AG08396 (cell line): ENCODE data around the gene BLVRB.
"Not testable (repeated sequence)": the region's sequence is repeated elsewhere in the genome, so short reads cannot be mapped to it uniquely, and the experiment has no call there.

Experiments used
- DNase-seq: peaks from one replicate; pipeline ENCODE4 v3.0.0; 2012; ENCODE audit warnings: low spot score, mixed read lengths

Gene BLVRB

DNA sequence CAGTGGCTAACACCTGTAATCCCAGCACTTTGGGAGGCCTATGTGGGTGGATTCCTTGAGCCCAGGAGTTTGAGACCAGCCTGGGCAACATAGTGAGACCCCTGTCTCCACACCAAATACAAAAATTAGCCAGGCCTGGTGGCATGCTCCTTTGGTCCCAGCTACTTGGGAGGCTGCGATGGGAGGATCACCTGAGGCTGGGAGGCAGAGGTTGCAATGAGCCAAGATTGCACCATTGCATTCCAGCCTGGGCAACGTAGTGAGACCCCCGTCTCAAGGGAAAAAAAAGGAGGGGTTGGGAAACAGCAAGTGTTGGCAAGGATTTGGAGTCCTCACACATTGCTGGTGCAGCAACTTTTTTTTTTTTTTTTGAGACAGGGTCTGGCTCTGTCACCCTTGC lies 20.5 kb upstream of the BLVRB start:
- DNase-seq: no peak

DNA sequence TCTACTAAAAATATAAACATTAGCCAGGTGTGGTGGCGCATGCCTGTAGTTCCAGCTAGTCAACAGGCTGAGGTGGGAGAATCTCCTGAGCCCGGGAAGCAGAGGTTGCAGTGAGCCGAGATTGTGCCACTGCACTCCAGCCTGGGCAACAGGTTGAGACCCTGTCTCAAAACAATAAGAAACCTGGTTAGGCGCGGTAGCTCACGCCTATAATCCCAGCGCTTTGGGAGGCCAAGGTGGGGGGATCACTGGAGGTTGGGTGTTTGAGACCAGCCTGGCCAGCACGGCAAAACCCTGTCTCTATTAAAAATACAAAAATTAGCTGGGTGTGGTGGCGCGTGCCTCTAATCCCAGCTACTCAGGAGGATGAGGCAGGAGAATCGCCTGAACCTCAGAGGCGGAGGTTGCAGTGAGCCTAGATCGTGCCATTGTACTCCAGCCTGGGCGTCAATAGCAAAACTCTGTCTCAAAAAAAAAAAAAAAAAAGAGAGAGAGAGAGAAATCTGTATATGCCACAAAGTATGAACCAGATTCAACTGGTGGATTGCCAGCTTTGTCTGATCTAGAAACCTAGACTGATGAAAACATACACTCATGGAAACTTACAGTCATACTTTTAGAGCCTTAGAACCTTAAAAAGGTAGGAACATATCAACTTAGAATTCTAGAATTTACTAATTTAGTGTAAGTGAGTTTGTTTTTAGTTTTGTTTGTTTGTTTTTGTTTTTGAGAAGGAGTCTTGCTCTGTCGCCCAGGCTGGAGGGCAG lies 10.5 kb upstream of the BLVRB start:
- not testable (repeated sequence) for DNase-seq

DNA sequence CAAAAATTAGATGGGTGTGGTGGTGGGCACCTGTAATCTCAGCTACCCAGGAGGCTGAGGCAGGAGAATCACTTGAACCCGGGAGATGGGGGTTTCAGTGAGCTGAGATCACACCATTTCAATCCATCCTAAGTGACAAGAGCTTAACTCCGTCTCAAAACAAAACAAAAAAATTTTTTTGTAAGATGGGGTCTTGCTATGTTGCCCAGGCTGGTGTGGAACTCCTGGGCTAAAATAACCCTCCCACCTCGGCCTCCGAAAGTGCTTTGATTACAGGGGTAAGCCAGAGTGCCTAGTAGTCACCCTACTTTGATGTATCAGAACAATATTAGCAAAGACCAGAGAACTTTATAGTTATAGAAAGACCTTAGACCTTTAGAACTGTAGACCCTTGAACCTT lies 9.2 kb upstream of the BLVRB start:
- DNase-seq: no peak

DNA sequence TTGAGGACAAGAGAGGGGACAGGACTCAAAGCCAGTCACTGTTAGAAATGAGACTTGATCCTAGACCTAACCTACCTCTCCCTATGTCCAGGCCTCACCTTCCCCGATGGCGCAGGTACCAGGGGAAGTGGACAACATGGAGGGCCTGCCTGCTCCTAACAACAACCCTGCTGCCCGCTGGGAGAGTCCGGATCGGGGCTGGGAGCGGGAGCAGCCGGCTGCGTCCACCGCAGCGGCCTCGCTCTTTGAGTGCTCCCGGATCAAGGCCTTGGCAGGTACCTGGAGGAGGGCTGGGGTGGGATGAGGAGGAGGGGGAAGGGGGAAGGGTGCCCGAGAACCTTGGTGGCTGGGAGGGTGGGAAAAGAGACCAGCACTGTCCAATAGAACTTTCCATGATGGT lies 7.0 kb upstream of the BLVRB start:
- DNase-seq: no peak

DNA sequence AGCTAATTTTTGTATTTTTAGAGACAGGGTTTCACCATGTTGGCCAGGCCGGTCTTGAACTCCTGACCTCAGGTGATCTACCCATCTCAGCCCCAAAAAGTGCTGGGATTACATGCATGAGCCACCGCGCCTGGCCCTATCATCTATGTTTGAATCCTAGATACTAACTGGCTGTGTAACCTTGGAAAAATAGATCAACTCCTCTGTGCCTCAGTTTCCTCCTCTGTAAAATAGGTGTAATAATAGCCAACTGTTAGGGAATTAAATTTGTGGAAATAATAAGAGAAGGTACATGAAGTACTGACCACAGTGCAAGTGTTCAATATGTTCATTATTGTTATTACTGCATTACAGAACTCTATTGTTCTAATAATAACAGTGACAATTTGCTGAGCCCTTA lies 5.6 kb upstream of the BLVRB start:
- no peak for DNase-seq

DNA sequence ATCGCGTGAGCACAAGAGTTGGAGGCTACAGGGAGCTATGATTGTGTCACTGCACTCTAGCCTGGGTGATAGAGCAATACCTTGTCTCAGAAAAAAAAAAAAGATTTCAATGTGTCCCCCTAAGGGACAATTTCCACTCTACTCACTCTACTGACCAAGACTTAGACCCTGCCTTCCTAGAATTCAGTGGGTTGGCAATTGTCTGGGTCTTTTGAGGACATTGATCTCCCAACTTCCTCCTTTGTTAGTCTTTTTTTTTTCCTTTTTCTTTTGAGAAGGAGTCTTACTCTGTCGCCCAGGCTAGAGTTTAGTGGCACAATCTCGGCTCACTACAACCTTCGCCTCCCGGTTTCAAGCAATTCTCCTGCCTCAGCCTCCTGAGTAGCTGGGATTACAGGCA lies 3.5 kb upstream of the BLVRB start:
- no peak for DNase-seq

DNA sequence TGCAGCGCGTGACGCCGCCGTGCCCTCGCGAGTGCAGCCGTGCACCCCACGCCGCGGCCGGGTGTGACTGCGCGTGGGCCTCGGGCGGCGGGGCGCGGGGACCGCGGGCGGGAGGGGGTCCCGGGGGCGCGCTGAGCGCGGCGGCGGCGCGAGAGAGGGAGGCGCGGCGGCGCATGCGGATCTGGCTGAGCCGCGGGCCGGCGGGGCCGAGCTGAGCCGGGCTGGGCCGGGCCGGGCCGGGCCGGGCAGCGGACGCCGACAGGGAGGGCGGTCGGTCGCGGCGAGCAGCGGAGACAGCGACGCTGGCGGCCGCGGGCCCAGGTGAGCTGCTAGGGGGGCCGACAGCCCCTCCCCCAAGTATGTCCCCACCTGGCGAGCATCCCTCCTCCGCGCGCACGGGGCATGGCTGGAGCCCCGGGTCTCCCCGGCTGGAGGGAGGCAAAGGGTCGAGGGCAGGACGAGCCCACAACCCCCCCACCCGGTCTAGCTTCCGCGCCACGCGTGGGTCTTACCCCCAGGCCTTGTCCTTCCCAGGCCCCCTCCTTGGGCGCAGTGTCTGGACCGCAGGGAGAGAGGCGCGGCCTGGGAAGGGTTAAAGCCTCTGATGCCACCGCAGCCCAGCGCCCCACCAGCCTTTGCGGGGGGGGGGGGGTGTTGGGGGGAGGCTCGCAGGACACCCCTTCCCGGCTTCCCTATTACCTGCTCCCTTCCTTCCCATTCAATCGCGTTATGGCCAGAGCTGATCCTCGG lies 1.6 kb upstream of the BLVRB start, which contains the start of gene SPTBN4:
Gene SPTBN4, plus strand, starts transcription at position 17 of the 750 bp plus-strand sequence. CDS start 5,621 bp downstream, outside the sequence.
- DNase-seq: peak; percentile 51

DNA sequence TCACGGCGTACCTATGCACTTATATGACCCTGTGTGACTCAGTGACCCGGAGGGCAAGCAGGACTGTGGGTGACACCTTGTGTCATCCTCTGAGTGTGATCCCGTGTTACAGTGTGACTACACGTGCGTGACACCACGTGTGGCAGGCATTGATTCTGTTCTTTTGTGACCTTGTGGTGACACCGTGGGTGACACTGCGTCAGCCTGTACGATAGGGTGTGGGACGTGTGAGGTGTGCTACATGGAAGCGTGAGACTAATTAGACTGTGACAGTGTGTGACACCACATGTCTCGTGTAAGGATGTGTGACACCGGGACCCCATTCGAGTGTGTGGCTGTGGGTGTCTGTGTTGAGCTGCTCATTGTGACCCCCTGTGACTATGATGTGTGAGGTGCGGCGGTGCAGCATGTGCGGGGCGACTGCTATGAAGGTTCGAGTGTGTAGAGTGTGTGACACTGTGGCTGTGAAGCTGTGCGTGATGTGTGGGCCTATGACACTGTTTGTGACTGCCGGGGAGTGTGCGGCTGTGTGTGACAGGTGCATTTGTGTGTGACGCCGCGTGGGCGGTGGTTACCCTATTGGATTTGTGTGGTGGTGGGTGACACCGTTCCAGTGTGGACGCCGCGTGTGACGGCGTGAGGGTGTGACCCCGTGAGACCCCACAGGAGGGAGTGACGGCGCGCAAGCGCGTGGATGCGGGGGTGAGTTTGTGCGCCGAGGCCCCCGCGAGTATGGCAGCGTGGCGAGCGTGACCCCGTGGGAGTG lies 857 bp upstream of the BLVRB start:
- no peak for DNase-seq

DNA sequence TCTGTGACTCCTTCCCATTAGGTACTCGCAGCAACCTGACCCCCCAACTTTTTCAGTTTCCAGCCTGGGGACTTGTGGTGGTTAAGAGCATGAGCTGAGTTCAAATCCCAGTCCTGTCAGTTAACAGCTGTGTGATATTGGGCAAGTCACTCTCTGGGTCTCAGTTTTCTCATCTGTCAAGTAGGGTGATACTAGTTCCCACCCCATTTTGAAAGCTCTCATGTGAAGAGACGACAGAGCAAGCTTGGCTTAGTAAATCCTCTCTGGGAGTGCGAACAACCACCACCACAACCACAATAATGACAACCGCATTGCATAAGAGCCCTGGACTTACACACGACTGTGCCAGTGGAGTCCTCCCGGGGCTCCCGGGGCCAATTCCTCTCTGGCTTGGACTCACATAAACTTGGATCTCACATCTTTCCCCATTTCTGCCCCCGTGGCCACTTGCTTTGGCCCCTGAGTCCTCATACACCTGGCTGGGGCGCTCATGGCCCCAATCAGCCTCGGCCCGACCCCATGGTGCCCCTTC lies 454 bp downstream of the BLVRB start:
- DNase-seq: peak; percentile 50

DNA sequence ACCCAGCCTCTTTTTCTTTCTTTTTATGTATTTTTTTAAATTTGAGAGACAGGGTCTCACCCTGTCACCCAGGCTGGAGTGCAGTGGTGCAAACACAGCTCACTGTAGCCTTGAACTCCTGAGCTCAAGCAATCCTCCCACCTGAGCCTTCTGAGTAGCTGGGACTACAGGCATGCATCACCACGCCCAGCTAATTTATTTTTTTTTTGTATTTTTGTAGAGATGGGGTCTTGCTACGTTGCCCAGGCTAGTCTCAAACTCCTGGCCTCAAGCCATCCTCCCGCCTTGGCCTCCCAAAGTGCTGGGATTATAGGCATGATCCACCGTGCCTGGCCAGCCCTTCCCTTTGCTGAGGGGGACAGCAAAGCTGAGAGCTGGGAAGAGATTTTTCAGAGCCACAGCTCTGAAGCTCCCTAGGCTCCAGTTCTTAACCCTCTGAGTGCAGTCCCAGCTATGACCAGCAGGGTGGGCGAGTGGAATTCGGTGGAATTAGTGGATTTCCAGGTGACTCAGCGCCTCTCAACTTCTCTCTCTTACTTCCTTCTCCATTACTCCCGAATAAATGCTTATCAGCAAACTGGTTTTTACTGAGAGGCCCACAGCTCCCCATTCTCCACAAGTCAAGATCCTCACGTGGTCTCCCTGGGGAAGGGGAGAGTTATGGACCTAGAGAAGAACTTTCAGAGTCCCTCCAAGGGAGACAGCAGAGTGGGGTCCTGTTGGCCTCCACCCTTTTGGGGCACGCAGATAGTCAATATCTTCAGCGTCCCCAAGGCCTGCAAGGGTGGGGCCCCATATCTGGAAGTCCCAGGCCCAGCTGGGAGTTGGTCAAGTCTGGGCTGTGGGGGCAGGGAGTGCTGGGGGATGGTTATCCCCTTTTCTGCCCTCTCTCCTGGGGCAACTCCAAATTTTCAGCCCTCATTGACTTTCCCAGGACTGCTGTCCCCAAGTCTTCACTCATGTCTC lies 1.2 kb downstream of the BLVRB start:
- peak; percentile 82 for DNase-seq

DNA sequence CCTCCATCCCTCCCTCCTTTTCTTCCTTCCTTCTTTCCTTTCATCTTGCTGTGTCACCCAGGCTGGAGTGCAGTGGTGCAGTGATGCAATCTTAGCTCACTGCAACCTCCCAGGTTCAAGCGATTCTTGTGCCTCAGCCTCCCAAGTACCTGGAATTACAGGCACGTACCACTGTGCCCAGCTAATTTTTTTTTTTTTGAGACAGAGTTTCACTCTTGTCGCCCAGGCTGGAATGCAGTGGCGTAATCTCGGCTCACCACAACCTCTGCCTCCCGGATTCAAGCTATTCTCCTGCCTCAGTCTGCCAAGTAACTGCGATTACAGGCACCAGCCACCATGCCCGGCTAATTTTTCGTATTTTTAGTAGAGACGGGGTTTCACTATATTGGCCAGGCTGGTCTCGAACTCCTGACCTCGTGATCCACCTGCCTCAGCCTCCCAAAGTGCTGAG lies 1.9 kb downstream of the BLVRB start:
- DNase-seq: not testable (repeated sequence)

DNA sequence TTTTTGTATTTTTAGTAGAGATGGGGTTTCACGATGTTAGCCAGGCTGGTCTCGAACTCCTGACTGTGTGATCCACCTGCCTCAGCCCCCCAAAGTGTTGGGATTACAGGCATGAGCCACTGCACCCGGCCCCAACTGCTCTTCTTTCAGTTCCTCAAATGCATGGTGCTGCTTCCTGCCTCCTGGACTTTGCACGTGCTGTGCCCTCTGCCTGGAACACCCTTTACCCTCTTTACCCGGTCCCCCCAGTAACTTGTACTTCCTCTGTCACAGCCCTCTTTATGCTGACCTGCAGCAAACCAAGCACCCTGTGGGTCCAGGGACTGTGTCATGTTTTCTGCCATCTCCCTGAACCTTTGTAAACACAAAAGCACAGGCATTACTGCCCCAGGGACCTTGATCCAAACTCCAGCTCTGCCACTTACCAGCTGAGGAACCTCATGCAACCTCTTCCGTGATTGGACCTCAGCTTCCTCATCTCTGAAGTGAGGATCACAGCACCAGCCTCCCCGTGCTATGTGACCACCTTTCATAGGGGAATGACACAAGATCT lies 3.8 kb downstream of the BLVRB start:
- no peak for DNase-seq

DNA sequence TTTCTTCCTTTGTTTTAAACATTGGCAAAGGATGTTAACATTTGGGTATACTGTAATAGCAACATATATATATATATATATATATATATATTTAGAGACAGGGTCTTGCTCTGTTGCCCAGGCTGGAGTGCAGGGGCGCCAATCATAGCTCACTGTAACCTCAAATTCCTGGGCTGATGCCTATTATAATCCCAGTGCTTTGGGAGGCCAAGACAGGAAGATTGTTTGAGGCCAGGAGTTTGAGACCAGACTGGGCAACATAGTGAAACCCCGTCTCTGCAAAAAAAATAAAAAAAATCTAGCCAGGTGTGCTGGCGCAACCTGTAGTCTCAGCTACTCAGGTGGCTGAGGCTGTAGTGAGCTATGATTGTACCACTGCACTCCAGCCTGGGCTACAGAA lies 5.4 kb downstream of the BLVRB start:
- DNase-seq: no peak

DNA sequence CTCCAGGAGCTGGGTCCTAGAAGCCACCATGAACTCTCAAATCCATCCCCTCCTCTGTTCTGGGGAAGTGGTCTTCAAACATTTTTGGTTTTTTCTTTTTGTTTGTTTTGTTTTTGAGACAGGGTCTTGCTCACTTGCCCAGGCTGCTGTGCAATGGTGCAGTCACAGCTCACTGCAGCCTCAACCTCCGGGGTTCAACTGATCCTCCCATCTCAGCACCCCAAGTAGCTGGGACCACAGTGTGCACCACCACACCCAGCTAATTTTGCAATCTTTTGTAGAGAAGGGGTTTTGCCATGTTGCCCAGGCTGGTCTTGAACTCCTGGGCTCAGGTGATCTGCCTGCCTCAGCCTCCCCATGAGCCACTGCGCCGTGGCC lies 7.0 kb downstream of the BLVRB start:
- DNase-seq: no peak

DNA sequence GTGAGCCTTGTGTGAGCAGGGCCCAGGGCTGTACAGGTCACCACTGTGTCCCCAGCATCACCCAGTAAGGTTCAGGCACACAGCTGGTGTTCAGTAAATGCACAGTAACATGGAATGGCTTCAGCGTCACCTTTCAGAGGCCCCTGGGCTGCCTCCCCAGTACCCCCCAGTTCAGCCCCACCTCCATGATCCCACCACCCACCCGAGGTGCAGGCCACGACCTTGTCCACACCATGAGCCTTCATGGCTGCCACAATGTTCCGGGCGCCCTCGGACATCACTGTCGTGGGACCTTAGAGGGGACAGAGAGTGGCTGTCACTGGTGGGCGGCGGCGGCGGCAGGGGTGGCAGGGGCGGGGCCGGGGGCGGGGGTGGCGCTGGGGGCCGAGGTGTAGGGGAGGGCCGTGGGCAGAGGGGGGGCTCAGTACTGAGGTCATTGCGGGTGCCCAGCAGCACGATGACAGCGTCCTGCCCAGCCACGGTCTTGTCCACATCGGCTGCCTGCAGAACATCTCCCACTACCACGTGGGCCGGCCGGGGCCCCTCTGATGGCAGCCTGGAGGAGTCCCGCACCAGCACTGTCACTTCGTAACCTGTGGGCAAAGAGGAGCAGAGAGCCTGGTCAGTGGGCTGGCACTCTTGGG lies 7.5 kb downstream of the BLVRB start:
- DNase-seq: no peak

DNA sequence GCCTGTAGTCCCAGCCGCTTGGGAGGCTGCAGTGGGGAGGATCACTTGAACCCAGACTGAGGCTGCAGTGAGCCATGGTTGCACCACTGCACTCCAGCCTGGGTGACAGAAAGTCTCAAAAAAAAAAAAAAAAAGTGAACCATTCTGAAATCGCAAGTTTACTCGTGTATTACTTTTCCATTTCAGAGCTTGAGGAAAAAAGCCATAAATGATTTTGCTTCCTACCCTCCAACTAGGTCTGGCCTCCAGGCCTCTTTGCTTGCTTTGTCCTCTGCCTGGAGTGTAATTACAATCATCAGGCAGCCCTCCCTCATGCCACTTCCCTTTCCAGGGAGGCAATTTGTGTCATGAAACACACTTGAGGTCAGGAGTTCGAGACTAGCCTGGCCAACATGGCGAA lies 8.5 kb downstream of the BLVRB start:
- DNase-seq: no peak

DNA sequence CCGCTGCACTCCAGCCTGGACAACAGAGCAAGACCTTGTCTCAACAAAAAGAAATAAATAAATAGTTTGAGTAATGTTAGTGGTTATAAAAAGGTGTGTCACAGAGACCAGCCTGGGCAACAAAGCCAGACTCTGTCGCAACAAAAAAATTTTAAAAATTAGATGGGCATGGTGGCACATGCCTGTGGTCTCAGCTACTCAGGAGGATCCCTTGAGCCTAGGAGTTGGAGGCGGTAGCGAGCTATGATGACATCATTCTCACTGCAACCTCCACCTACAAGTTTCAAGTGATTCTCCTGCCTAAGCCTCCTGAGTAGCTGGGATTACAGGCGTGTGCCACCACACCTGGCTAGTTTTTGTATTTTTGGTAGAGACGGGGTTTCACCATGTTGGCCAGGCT lies 11.6 kb downstream of the BLVRB start:
- DNase-seq: not testable (repeated sequence)

DNA sequence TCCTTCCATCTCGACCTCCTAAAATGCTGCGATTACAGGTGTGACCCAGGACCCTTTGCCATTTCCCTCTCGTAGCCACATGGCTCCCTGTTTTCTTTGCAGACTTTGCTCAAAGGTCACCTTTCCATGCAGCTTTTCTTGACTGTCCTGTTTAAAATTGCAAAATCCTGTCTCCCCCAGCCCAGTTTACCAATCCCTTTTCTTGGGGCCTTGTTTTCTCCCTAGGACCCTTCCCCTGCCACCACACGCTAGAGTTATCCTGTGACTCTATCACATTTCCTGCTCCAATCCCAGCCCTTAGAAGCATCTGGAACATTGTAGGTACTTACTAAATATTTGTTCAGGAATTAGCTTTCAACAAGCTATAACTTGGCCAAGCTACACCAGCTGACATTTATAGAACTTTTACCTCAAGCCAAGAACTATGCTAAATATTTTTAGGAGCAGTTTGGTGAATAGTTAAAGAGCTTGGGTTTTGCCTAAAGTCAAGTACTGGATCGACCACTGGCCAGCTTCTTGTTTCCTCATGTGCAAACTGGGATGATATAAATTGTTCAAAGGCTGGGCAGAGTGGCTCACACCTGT lies 12.3 kb downstream of the BLVRB start:
- no peak for DNase-seq

DNA sequence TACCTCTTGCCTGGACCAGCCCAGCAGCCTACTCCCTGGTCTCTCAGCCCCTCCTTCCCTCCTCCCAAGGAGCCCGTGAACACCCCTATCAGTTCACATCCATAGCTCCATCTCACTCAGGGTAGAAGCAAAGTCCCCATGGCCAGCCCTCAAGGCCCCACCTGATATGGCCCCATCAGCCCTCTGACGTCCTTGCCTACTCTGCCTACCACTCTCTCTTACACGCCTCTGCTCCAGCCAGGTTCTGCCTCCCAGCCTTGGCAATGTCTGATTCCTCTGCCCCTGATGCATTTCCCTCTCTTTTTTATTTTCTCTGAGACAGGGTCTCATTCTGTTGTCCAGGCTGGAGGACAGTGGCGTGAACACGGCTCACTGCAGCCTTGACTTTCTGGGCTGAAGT lies 13.5 kb downstream of the BLVRB start:
- DNase-seq: no peak

DNA sequence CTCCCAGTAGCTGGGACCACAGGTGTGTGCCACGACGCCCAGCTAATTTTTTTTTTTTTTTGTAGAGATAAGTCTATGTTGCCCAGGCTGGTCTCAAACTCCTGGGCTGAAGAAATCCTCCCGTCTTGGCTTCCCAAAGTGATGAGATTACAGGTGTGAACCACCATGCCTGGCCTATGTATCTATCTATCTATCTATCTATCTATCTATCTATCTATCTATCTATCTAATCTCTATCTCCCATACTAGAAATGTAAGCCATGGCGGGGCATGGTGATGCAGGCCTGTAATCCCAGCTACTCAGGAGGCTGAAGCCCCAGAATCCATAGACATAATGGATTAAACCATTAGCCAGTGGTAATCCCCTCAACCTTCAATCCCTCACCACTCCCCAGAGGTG lies 14.9 kb downstream of the BLVRB start:
- no peak for DNase-seq
